DND-41 (cell line): ENCODE data around the gene RNF145.

Source experiments
- ATAC-seq: fragments of 200-7000 bp; cut with Tn5 transposase; 3 replicates; pipeline ENCODE4 v1.9.1; 2021; ENCODE audit warnings: low read depth; ENCODE audit not compliant: insufficient read depth
- DNase-seq: peaks from one replicate; pipeline ENCODE4 v3.0.0-alpha.2; 2020
- H2AFZ ChIP-seq: 2 replicates; pipeline ENCODE4 v1.6.0; 2012; ENCODE audit warnings: low read depth, low read length
- H3K27ac ChIP-seq: 2 replicates; pipeline ENCODE4 v1.5.1; 2012; ENCODE audit warnings: low read length, inconsistent platforms
- H3K27me3 ChIP-seq: fragments of 200-600 bp; sonication (generic); 2 replicates; pipeline ENCODE4 v1.6.0; 2012; ENCODE audit warnings: low read length, mild to moderate bottlenecking, inconsistent platforms; ENCODE audit not compliant: insufficient read depth, poor library complexity
- H3K36me3 ChIP-seq: 2 replicates; pipeline ENCODE4 v1.5.1; 2012; ENCODE audit warnings: low read length, inconsistent platforms; ENCODE audit not compliant: insufficient read depth
- H3K4me1 ChIP-seq: 2 replicates; pipeline ENCODE4 v1.5.1; 2012; ENCODE audit warnings: mild to moderate bottlenecking, low read length; ENCODE audit not compliant: insufficient read depth
- H3K4me2 ChIP-seq: 2 replicates; pipeline ENCODE4 v1.6.0; 2012; ENCODE audit warnings: mild to moderate bottlenecking, moderate library complexity, low read length, inconsistent platforms; ENCODE audit not compliant: insufficient read depth
- H3K4me3 ChIP-seq, 2 experiments: fragments of 200-600 bp in 1 of 2; shearing (Covaris generic) in 1 of 2; 2 replicates each; pipeline ENCODE4 v1.5.1; 2012 to 2016; ENCODE audit warnings: inconsistent platforms in 2 of 2, low read length in 2 of 2, mild to moderate bottlenecking in 2 of 2, low read depth in 1 of 2, moderate library complexity in 1 of 2
- H3K79me2 ChIP-seq: 2 replicates; pipeline ENCODE4 v1.6.0; 2012; ENCODE audit warnings: low read length, inconsistent platforms; ENCODE audit not compliant: insufficient read depth
- H3K9ac ChIP-seq: 2 replicates; pipeline ENCODE4 v1.6.0; 2012; ENCODE audit warnings: low read depth, mild to moderate bottlenecking, inconsistent platforms, low read length, moderate library complexity
- H3K9me3 ChIP-seq: 2 replicates; pipeline ENCODE4 v1.5.1; 2012; ENCODE audit warnings: low read length, moderate library complexity, mild to moderate bottlenecking, inconsistent platforms; ENCODE audit not compliant: insufficient read depth, severe bottlenecking
- H4K20me1 ChIP-seq: 2 replicates; pipeline ENCODE4 v1.6.0; 2012; ENCODE audit warnings: low read length; ENCODE audit not compliant: insufficient read depth
- EZH2 ChIP-seq: IDR thresholded peaks from 3 replicates; pipeline ENCODE4 v1.6.1; 2012; ENCODE audit warnings: borderline replicate concordance, low read depth, mild to moderate bottlenecking, moderate library complexity, low read length, inconsistent platforms; ENCODE audit not compliant: severe bottlenecking
- TF ChIP-seq, protein P1 (sequence below): IDR thresholded peaks from 2 replicates; pipeline ENCODE4 v1.5.1; 2012; ENCODE audit warnings: borderline replicate concordance, low read length, moderate library complexity, mild to moderate bottlenecking; ENCODE audit not compliant: poor library complexity, severe bottlenecking; ENCODE audit errors: extremely low read depth

Gene RNF145

GRCh38 chr5:159198063-159199036 is 11.0 kb downstream of the RNF145 start:
- H3K36me3 ChIP-seq = peaks cover 87% of the 10 kb centered on the region
- no peak overlapping the region for H3K9ac ChIP-seq
- peaks cover 55% of the 10 kb centered on the region; the same call in 1 of the 2 replicates for H4K20me1 ChIP-seq
- H3K79me2 ChIP-seq = peaks cover 96% of the 10 kb centered on the region
- no peak overlapping the region for H3K4me2 ChIP-seq
- no peaks in the 10 kb centered on the region for H3K9me3 ChIP-seq
- no peak overlapping the region for H2AFZ ChIP-seq
- no peak overlapping the region for H3K4me3 ChIP-seq
- no peaks in the 10 kb centered on the region for H3K27me3 ChIP-seq
- ATAC-seq (peak; percentile 29; the same call in 1 of the 3 replicates), DNase-seq (no peak)
- no peak overlapping the region for H3K27ac ChIP-seq
- H3K4me1 ChIP-seq = 0 out of 2 replicates have a peak, but pooled peaks cover 4% of the 10 kb centered on the region
- TF ChIP-seq, protein P1, sequence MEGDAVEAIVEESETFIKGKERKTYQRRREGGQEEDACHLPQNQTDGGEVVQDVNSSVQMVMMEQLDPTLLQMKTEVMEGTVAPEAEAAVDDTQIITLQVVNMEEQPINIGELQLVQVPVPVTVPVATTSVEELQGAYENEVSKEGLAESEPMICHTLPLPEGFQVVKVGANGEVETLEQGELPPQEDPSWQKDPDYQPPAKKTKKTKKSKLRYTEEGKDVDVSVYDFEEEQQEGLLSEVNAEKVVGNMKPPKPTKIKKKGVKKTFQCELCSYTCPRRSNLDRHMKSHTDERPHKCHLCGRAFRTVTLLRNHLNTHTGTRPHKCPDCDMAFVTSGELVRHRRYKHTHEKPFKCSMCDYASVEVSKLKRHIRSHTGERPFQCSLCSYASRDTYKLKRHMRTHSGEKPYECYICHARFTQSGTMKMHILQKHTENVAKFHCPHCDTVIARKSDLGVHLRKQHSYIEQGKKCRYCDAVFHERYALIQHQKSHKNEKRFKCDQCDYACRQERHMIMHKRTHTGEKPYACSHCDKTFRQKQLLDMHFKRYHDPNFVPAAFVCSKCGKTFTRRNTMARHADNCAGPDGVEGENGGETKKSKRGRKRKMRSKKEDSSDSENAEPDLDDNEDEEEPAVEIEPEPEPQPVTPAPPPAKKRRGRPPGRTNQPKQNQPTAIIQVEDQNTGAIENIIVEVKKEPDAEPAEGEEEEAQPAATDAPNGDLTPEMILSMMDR = no peak

DNA sequence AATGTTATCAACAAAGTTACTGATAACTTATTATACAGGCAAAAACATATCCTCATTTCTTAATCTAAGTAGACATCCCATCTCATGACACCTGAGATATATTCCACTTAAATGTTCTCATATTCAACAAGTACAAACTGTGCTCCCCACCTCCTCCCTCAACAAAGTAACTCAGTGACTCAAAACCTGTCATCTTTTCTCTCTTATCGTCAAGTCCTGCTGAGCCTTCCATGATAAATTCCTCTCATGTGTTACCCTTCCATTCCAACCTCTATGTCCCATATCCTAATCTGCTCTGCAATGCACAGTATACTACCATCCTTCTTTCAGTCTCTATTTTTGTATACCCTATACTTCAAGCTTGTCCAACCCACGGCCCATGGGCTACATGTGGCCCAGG is 13.6 kb downstream of the RNF145 start:
- H3K4me3 ChIP-seq = no peak overlapping the region
- H3K36me3 ChIP-seq = peaks cover 87% of the 10 kb centered on the region
- H3K9me3 ChIP-seq = no peaks in the 10 kb centered on the region
- H3K9ac ChIP-seq = no peak overlapping the region
- H2AFZ ChIP-seq = no peak overlapping the region
- H3K4me1 ChIP-seq = 0 out of 2 replicates have a peak, but pooled peaks cover 2% of the 10 kb centered on the region
- H3K79me2 ChIP-seq = peaks cover 93% of the 10 kb centered on the region
- no peak for TF ChIP-seq EZH2
- TF ChIP-seq, protein P1 = no peak
- H4K20me1 ChIP-seq = peaks cover 43% of the 10 kb centered on the region
- no peak for ATAC-seq
- DNase-seq = no peak
- no peaks in the 10 kb centered on the region for H3K27me3 ChIP-seq
- no peak overlapping the region for H3K4me2 ChIP-seq
- no peak overlapping the region for H3K27ac ChIP-seq

DNA sequence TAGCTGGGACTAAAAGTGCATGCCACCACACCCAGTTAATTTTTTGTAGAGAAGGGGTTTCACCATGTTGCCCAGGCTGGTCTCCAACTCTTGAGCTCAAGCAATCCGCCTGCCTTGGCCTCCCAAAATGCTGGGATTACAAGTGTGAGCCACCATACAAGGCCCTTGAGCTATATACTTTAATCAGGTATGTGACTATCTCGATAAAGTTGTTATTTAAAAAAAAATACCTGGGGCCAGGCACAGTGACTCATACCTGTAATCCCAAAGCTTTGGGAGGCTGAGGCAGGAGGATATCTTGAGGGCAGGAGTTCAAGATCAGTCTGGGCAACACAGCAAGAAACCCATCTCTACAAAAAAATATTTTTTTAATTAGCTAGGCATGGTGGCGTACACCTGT is 19.2 kb downstream of the RNF145 start:
- Histone ChIP-seq H2AFZ (no peak overlapping the region), H3K4me3 (no peak overlapping the region), H3K36me3 (peaks cover 82% of the 10 kb centered on the region), H3K9me3 (no peaks in the 10 kb centered on the region), H3K4me2 (no peak overlapping the region), H3K4me1 (no peaks in the 10 kb centered on the region), H3K27me3 (no peaks in the 10 kb centered on the region), H3K79me2 (peaks cover 84% of the 10 kb centered on the region), H4K20me1 (peaks cover 25% of the 10 kb centered on the region), H3K27ac (no peak overlapping the region), H3K9ac (no peak overlapping the region)
- ATAC-seq = no peak
- no peak for TF ChIP-seq EZH2
- TF ChIP-seq, protein P1 = no peak
- no peak for DNase-seq
